ENCODE results near the gene GLRA2. TPM values are rescaled to one million over a fixed set of nuclear protein-coding genes. Genes with fewer than 3 reads are reported as not detected.

The GLRA2 gene
- polyA plus RNA-seq, 1 donor: 1.0 TPM

DNA sequence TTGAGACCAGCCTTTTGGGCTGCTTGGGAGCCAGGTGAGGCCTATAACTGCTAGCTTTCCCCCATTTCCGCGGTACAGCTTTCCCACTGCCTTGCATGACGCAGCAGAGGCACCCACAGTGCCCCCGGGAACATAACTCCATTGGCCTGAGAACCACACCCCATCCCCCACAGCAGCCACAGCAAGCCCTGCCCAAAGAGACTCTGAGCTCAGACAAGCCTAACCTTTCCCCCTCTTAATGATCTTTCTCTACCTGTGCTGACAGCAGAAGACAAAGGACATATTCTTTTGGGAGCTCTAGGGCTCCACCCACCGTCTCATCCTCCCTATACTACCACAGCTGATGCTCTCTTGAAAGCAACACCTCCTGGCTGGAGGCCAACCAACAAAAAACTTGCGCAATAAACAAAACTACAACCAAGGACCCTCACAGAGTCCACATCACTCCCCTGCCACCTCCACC, 228.7 kb downstream of the GLRA2 start:
- no peak overlapping the region for H3K4me3 ChIP-seq (ENCODE audit: low read length)
- no peaks in the 10 kb centered on the region for H3K27me3 ChIP-seq (ENCODE audit: control insufficient read depth, insufficient read depth, low read length)
- no peaks in the 10 kb centered on the region for H3K9me3 ChIP-seq (ENCODE audit: control insufficient read depth, low read depth, low read length)
- no peaks in the 10 kb centered on the region for H3K36me3 ChIP-seq (ENCODE audit: control insufficient read depth, insufficient read depth, low read length)
- no CpG with 5 or more reads among the region's 6 CpGs for WGBS (ENCODE audit: insufficient coverage, low lambda C conversion rate)
- no peaks in the 10 kb centered on the region for H3K4me1 ChIP-seq (ENCODE audit: control insufficient read depth, insufficient read depth, low read length)
- no peak for DNase-seq
- H3K27ac ChIP-seq (ENCODE audit: low read length): no peak overlapping the region

DNA sequence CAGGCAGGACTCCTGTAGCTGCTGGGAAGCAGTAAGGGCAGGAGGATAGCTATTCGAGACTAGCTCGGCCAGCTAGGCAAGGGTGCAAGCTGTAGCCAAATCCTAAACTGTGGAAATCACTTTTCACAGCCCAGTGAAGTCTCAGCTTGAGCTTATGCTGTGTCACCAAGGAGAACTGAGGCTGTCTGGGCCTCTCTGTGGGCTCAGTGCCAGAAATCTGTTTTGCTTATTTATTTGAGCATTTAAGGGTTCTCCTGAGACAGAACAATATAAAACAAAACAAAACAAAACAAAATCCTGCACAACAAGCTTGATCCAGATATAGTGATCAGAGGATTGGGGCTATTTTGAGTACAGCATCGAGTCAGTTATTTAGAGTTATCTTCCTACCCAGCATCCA, 246.1 kb downstream of the GLRA2 start:
- Histone ChIP-seq H3K4me3 (ENCODE audit: low read length) (no peak overlapping the region), H3K9me3 (ENCODE audit: control insufficient read depth, low read depth, low read length) (no peaks in the 10 kb centered on the region), H3K27ac (ENCODE audit: low read length) (no peak overlapping the region), H3K4me1 (ENCODE audit: control insufficient read depth, insufficient read depth, low read length) (no peaks in the 10 kb centered on the region), H3K27me3 (ENCODE audit: control insufficient read depth, insufficient read depth, low read length) (no peaks in the 10 kb centered on the region), H3K36me3 (ENCODE audit: control insufficient read depth, insufficient read depth, low read length) (no peaks in the 10 kb centered on the region)
- no peak for DNase-seq
- WGBS (ENCODE audit: insufficient coverage, low lambda C conversion rate): no CpG with 5 or more reads among the region's 3 CpGs

DNA sequence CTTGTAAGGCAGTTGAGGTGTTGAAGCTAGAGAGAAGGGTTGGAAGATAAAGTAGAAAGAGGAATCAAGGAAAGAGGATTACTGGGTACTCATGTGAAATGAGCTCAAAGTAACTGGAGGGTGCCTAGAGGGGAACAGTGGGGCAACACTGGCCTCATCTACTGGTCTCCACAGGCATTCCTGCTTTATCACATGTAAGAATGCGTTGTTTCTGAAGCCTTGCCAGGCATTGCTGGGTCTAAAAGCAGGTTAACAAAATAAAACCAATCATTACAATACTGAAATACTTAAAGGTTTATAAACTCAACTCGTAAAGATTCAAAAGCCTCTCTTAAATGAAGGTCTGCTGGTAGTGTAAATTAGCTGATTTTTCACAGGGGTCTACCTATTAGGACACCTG, 247.6 kb downstream of the GLRA2 start:
- H3K4me1 ChIP-seq (ENCODE audit: control insufficient read depth, insufficient read depth, low read length): no peaks in the 10 kb centered on the region
- no peaks in the 10 kb centered on the region for H3K9me3 ChIP-seq (ENCODE audit: control insufficient read depth, low read depth, low read length)
- H3K4me3 ChIP-seq (ENCODE audit: low read length): no peak overlapping the region
- no peaks in the 10 kb centered on the region for H3K27me3 ChIP-seq (ENCODE audit: control insufficient read depth, insufficient read depth, low read length)
- H3K36me3 ChIP-seq (ENCODE audit: control insufficient read depth, insufficient read depth, low read length): no peaks in the 10 kb centered on the region
- no peak overlapping the region for H3K27ac ChIP-seq (ENCODE audit: low read length)
- DNase-seq: no peak
- WGBS (ENCODE audit: insufficient coverage, low lambda C conversion rate): no CpG with 5 or more reads among the region's 2 CpGs

- H3K9me3 ChIP-seq (ENCODE audit: control insufficient read depth, low read depth, low read length): no peaks in the 10 kb centered on the region
- no CpG with 5 or more reads among the region's 2 CpGs for WGBS (ENCODE audit: insufficient coverage, low lambda C conversion rate)
- DNase-seq: no peak
Observed at GRCh38 chrX:14777525-14777924, 248.2 kb downstream of the GLRA2 start.

GRCh38 chrX:14779580-14779979, 250.2 kb downstream of the GLRA2 start:
- H3K27me3 ChIP-seq (ENCODE audit: control insufficient read depth, insufficient read depth, low read length): no peaks in the 10 kb centered on the region
- H3K27ac ChIP-seq (ENCODE audit: low read length): no peak overlapping the region
- no peaks in the 10 kb centered on the region for H3K4me1 ChIP-seq (ENCODE audit: control insufficient read depth, insufficient read depth, low read length)
- H3K4me3 ChIP-seq (ENCODE audit: low read length): no peak overlapping the region
- no peaks in the 10 kb centered on the region for H3K9me3 ChIP-seq (ENCODE audit: control insufficient read depth, low read depth, low read length)
- WGBS (ENCODE audit: insufficient coverage, low lambda C conversion rate): 80% methylated on average over 1 of the region's 1 CpG
- H3K36me3 ChIP-seq (ENCODE audit: control insufficient read depth, insufficient read depth, low read length): no peaks in the 10 kb centered on the region
- no peak for DNase-seq

More at GRCh38 chrX:14777525-14777924, 248.2 kb downstream of the GLRA2 start:
- no peaks in the 10 kb centered on the region for H3K4me1 ChIP-seq (ENCODE audit: control insufficient read depth, insufficient read depth, low read length)
- H3K36me3 ChIP-seq (ENCODE audit: control insufficient read depth, insufficient read depth, low read length): no peaks in the 10 kb centered on the region
- no peak overlapping the region for H3K27ac ChIP-seq (ENCODE audit: low read length)
- no peak overlapping the region for H3K4me3 ChIP-seq (ENCODE audit: low read length)
- no peaks in the 10 kb centered on the region for H3K27me3 ChIP-seq (ENCODE audit: control insufficient read depth, insufficient read depth, low read length)
